ENCODE data around the gene FBXO48. TPM values are rescaled to one million over a fixed set of nuclear protein-coding genes. Genes with fewer than 3 reads are reported as not detected.

FBXO48 gene
- total RNA-seq, 1 experiment from 2014 or later: 0.74 TPM

- ChIA-PET POLR2A (no interaction called here), CTCF (no interaction called here)
- no TSS peak for BruUV-seq (replicated peaks)
- in situ Hi-C loops (cut with HindIII; ENCODE audit: low pct_unique_long_range_greater_than_20kb, low sequenced_read_pairs): no loop called here
- DNase-seq (ENCODE audit: low read depth, low spot score) (no peak), ATAC-seq (no peak)
- H3K27ac ChIP-seq (ENCODE audit: low read length): no peak overlapping the region
- no peak for TF ChIP-seq REST (IDR thresholded peaks at IDR 0.05; ENCODE audit: insufficient read depth in 1 of 2, low read depth in 2 of 2, low read length in 1 of 2)
- TF ChIP-seq POLR2AphosphoS5 (IDR thresholded peaks at IDR 0.05; ENCODE audit: low read depth, low read length): no peak
- TF ChIP-seq, protein P1, sequence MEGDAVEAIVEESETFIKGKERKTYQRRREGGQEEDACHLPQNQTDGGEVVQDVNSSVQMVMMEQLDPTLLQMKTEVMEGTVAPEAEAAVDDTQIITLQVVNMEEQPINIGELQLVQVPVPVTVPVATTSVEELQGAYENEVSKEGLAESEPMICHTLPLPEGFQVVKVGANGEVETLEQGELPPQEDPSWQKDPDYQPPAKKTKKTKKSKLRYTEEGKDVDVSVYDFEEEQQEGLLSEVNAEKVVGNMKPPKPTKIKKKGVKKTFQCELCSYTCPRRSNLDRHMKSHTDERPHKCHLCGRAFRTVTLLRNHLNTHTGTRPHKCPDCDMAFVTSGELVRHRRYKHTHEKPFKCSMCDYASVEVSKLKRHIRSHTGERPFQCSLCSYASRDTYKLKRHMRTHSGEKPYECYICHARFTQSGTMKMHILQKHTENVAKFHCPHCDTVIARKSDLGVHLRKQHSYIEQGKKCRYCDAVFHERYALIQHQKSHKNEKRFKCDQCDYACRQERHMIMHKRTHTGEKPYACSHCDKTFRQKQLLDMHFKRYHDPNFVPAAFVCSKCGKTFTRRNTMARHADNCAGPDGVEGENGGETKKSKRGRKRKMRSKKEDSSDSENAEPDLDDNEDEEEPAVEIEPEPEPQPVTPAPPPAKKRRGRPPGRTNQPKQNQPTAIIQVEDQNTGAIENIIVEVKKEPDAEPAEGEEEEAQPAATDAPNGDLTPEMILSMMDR (IDR thresholded peaks at IDR 0.05): no peak
- no peak for TF ChIP-seq TCF7L2 (IDR thresholded peaks at IDR 0.05; ENCODE audit: low read depth, low read length)
- no peak for TF ChIP-seq SIN3A (IDR thresholded peaks at IDR 0.05; ENCODE audit: borderline replicate concordance, insufficient read depth, low read depth, low read length)
- H3K36me3 ChIP-seq (ENCODE audit: control insufficient read depth, insufficient read depth, low read length): no peaks in the 10 kb centered on the region
- H3K27me3 ChIP-seq (ENCODE audit: control insufficient read depth, insufficient read depth, low read length): no peaks in the 10 kb centered on the region; the same call in 1 of the 2 replicates
- H3K4me1 ChIP-seq (ENCODE audit: control insufficient read depth, insufficient read depth, low read length): no peaks in the 10 kb centered on the region
- intact Hi-C loops (cut with micrococcal nuclease; ENCODE audit: unreplicated experiment): no loop called here
- no peaks in the 10 kb centered on the region for H3K9me3 ChIP-seq (ENCODE audit: control insufficient read depth, insufficient read depth, low read depth, low read length)
- no peak overlapping the region for H3K4me3 ChIP-seq (ENCODE audit: low read depth in 2 of 2, low read length in 2 of 2)
Observed at GRCh38 chr2:68425503-68425902, 41.6 kb downstream of the FBXO48 start.

DNA sequence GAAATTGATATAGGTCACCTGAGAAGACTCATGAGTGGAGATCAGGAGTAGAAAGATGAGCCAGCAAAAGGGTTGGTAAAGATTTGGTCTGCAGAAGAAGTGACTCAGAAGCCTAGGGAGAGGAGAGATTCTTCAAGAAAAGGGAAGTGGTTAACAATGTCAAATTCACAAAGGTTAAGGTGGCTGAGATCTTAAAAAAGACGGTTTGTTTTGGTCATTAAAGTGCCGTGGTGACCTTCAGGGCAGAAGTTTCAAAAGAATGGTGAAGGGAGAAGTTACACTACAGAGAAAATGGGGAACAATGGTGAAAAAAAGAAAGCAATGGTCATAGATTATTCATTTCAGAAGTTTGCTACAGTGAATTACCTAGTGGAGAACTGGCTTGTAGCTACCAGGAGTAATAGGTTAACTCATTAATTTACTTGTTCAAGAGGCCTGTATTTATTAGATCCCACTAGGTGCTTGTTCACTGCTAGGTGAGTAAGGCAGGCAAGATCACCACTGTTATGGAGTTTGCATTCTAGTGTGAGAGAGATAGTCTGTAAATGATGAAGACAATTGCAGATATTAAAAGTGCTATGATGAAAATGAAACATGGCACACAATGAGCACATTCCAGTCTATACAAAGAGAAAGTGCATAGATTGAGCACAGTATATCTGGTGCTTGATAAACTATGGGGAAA, 43.0 kb downstream of the FBXO48 start:
- ChIA-PET POLR2A (no interaction called here), CTCF (no interaction called here)
- H3K9me3 ChIP-seq (ENCODE audit: control insufficient read depth, insufficient read depth, low read depth, low read length): no peaks in the 10 kb centered on the region
- no peaks in the 10 kb centered on the region; the same call in 1 of the 2 replicates for H3K27me3 ChIP-seq (ENCODE audit: control insufficient read depth, insufficient read depth, low read length)
- H3K27ac ChIP-seq (ENCODE audit: low read length): no peak overlapping the region
- TF ChIP-seq REST (IDR thresholded peaks at IDR 0.05; ENCODE audit: insufficient read depth in 1 of 2, low read depth in 2 of 2, low read length in 1 of 2) (no peak), POLR2AphosphoS5 (IDR thresholded peaks at IDR 0.05; ENCODE audit: low read depth, low read length) (no peak), TCF7L2 (IDR thresholded peaks at IDR 0.05; ENCODE audit: low read depth, low read length) (no peak), SIN3A (IDR thresholded peaks at IDR 0.05; ENCODE audit: borderline replicate concordance, insufficient read depth, low read depth, low read length) (no peak)
- TF ChIP-seq, protein P1 (IDR thresholded peaks at IDR 0.05): no peak
- DNase-seq (ENCODE audit: low read depth, low spot score): no peak
- intact Hi-C loops (cut with micrococcal nuclease; ENCODE audit: unreplicated experiment): no loop called here
- in situ Hi-C loops (cut with HindIII; ENCODE audit: low pct_unique_long_range_greater_than_20kb, low sequenced_read_pairs): no loop called here
- H3K4me1 ChIP-seq (ENCODE audit: control insufficient read depth, insufficient read depth, low read length): no peaks in the 10 kb centered on the region
- H3K4me3 ChIP-seq (ENCODE audit: low read depth in 2 of 2, low read length in 2 of 2): no peak overlapping the region
- no peak for ATAC-seq
- BruUV-seq (replicated peaks): no TSS peak
- H3K36me3 ChIP-seq (ENCODE audit: control insufficient read depth, insufficient read depth, low read length): no peaks in the 10 kb centered on the region

Measured in Panc1 (cell line).